Pancreas (tissue), 10 donors: ENCODE results near the gene CHAF1A. TPM values are rescaled to one million over a fixed set of nuclear protein-coding genes. Genes with fewer than 3 reads are reported as not detected.

Experiments used
- ATAC-seq, 4 donors: fragments of 200-7000 bp; cut with Tn5 transposase; one replicate each; pipeline versions ENCODE4 v1.8.0 to v1.9.1; 2020; ENCODE audit warnings: mild to moderate bottlenecking in 4 of 4, moderate library complexity in 4 of 4
- DNase-seq, 6 donors: peaks; one replicate each; pipeline ENCODE4 v3.0.0-alpha.2; 2020
- FAIRE-seq: peaks from 2 replicates; lab custom pipeline; 2012; peaks lifted over from hg19 to GRCh38; lab: Jason Lieb, UNC
- H3K27ac ChIP-seq, 4 donors: fragments of 200-600 bp; sonication (generic); 1 replicate in 3 of 4; 2 replicates in 1 of 4; pipeline versions ENCODE4 v1.5.0 to v1.8.0; 2020
- H3K27me3 ChIP-seq, 4 donors: fragments of 200-600 bp; one replicate each; pipeline ENCODE4 v1.8.0; 2021
- H3K36me3 ChIP-seq, 3 donors: fragments of 200-600 bp; sonication (generic) in 1 of 3; one replicate each; pipeline versions ENCODE4 v1.5.0 to v1.8.0; 2020 to 2021
- H3K4me1 ChIP-seq, 3 donors: fragments of 200-600 bp; one replicate each; pipeline ENCODE4 v1.8.0; 2021
- H3K4me3 ChIP-seq, 4 donors: fragments of 200-600 bp; sonication (generic) in 2 of 4; one replicate each; pipeline versions ENCODE4 v1.5.0 to v1.8.0; 2020 to 2021
- H3K9me3 ChIP-seq, 4 donors: fragments of 200-600 bp; one replicate each; pipeline ENCODE4 v1.8.0; 2021
- WGBS, 2 donors: extraction: QIAGEN DNeasy Blood & Tissue Kit; methylation state at CpG; one replicate each; pipeline ENCODE4 v1.1.7; 2013; 5-methylcytosine and 5-hydroxymethylcytosine counted together
- intact Hi-C, 3 donors: fragments of 100-400 bp; cut with DNase I; formaldehyde crosslinking; loops; one replicate each; pipeline versions ENCODE4 v1.11.1 to v1.14.2; 2022
- polyA plus RNA-seq, 2 donors: library from polyadenylated mRNA; stranded (reverse); fragments of 200-250 nt; gene quantifications; one replicate each; pipeline ENCODE4 v1.2.3, GENCODE V29; 2013
- total RNA-seq, 6 donors: library from RNA; stranded (reverse); fragmentation: NEBNext Ultra II Directional in 4 of 6; extraction: Animal tissue kit (Norgen Biotek cat#: 25700) in 4 of 6; gene quantifications; one replicate each; pipeline versions ENCODE4 v1.2.1 to v1.2.4, GENCODE V29; 2021 to 2023
- TF ChIP-seq, protein P1 (sequence below), 4 donors: fragments of 200-600 bp; sonication (generic) in 3 of 4; IDR thresholded peaks; one replicate each; pipeline versions ENCODE4 v1.5.0 to v1.8.0; 2021; ENCODE audit warnings: antibody characterized with exemption in 4 of 4
- donor health status: healthy with polysubstance abuse.
- donor health status: DM: no; HTN: no; CAD: no; lungs with moderate emphysema.
- donor health status: DM: no; HTN: no; CAD: no.
- donor health status: control.
- donor health status: control.
- donor health status: Bipolar disorder and iron deficiency.
- donor health status: DM: yes; HTN: yes; CAD: no.
- donor health status: DM: no; HTN: no; CAD: no.
- donor health status: DM: no; HTN: no; CAD: no.
- donor health status: DM: yes; HTN: yes; CAD: no.

CHAF1A gene
- total and polyA plus RNA-seq, 8 donors, result 2.8 to 5.0 (median 3.9) TPM

- DNase-seq (peak in 2 of 6 donors; percentile 58 to 66), FAIRE-seq (no peak), ATAC-seq (no peak)
- TF ChIP-seq, protein P1, sequence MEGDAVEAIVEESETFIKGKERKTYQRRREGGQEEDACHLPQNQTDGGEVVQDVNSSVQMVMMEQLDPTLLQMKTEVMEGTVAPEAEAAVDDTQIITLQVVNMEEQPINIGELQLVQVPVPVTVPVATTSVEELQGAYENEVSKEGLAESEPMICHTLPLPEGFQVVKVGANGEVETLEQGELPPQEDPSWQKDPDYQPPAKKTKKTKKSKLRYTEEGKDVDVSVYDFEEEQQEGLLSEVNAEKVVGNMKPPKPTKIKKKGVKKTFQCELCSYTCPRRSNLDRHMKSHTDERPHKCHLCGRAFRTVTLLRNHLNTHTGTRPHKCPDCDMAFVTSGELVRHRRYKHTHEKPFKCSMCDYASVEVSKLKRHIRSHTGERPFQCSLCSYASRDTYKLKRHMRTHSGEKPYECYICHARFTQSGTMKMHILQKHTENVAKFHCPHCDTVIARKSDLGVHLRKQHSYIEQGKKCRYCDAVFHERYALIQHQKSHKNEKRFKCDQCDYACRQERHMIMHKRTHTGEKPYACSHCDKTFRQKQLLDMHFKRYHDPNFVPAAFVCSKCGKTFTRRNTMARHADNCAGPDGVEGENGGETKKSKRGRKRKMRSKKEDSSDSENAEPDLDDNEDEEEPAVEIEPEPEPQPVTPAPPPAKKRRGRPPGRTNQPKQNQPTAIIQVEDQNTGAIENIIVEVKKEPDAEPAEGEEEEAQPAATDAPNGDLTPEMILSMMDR (IDR thresholded peaks at IDR 0.05), result no peak
- Histone ChIP-seq H3K4me1 (no peaks in the 10 kb centered on the region), H3K4me3 (no peak overlapping the region), H3K9me3 (no peaks in the 10 kb centered on the region), H3K36me3 (peaks cover 3 to 39% (median 18%) of the 10 kb centered on the region in 3 donors), H3K27ac (no peak overlapping the region), H3K27me3 (no peaks in the 10 kb centered on the region)
- WGBS, 2 donors, result 87 to 94% methylated on average over 23 of the region's 23 CpGs
- intact Hi-C loops, result loop anchor here in 1 of 3 donors (10.0 kb wide), 1 partner anchor 92 kb away; no protein-coding TSS in a partner anchor
Observed at GRCh38 chr19:4357095-4357797, 45.2 kb upstream of the CHAF1A start.

DNA sequence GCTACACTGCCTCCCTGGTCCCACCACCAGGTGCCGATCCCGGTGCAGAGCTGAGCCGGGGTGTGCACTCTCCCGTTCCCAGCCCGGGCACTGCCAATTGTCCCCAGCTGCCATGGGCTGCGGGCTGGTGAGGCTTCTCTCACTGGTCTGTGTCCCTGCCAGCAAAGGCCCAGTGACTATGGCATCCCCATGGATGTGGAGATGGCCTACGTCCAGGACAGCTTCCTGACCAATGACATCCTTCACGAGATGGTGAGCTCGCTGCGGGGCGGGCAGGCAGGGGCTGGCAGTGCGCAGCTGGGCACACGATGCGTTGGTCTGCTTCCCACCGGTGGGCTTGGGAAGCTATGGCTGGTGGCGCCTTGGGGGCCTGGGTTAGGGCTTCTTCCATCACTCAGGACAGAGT, 44.5 kb upstream of the CHAF1A start:
- DNase-seq, result peak in 1 of 6 donors; percentile 56
- intact Hi-C loops, result loop anchor here in 1 of 3 donors (10.0 kb wide), 1 partner anchor 93 kb away; no protein-coding TSS in a partner anchor
- Histone ChIP-seq H3K27me3 (no peaks in the 10 kb centered on the region), H3K9me3 (no peaks in the 10 kb centered on the region), H3K4me1 (no peaks in the 10 kb centered on the region), H3K27ac (no peak overlapping the region), H3K36me3 (peaks cover 5 to 45% (median 20%) of the 10 kb centered on the region in 3 donors), H3K4me3 (no peak overlapping the region)
- WGBS, 2 donors, result 88 to 91% methylated on average over 16 of the region's 16 CpGs
- no peak for ATAC-seq
- TF ChIP-seq, protein P1 (IDR thresholded peaks at IDR 0.05), result no peak
- no peak for FAIRE-seq

DNA sequence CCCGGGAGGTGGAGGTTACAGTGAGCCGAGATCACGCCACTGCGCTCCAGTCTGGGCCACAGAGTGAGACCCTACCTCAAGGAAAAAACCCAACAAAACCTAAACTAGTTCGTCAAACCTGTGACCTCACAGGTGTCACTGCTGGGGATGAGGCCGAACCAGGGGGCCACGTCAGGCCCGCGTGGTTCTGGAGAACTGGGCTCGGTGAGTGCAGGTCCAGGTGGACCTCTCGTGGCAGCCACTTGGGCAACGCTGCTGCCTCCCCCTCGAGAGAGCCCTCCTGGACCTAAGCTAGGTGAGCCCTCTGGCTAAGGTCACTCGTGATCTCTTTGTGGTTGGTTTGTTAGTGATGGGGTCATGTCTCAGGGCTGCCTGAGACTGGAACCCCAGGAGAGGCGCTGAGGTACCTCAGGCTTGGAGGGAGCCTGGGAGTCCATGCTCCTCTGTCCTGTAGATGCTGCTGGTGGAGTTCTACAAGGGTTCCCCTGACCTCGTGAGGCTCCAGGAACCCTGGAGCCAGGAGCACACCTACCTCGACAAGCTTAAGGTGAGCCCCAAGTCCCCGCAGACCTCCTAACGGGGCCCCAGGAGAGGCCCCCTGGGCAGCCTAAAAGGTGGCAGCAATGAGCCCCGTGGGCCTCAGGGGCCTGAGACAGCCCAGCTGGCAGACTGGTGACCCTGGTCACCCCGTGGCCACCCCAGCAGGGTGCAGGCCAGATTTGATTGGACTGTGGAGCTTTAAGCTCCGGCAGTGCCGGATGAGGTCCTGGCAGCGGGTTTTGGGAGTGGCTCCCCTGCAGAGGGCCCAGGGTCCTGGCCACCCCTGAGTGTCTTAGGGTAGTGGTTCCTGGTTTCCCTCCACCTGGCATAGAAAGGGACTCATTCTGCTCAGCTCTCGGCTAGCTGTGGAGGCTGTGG, 43.5 kb upstream of the CHAF1A start:
- no peaks in the 10 kb centered on the region for H3K4me1 ChIP-seq
- intact Hi-C loops, result loop anchor here in 1 of 3 donors (10.0 kb wide), 1 partner anchor 94 kb away; no protein-coding TSS in a partner anchor
- H3K9me3 ChIP-seq, result no peaks in the 10 kb centered on the region
- H3K27me3 ChIP-seq, result no peaks in the 10 kb centered on the region
- no peak overlapping the region for H3K4me3 ChIP-seq
- no peak for ATAC-seq
- H3K36me3 ChIP-seq, result peaks cover 7 to 55% (median 30%) of the 10 kb centered on the region in 3 donors
- 89 to 90% methylated on average over 25 of the region's 25 CpGs for WGBS, 2 donors
- TF ChIP-seq, protein P1 (IDR thresholded peaks at IDR 0.05), result no peak
- no peak for FAIRE-seq
- DNase-seq, result peak in 1 of 6 donors; percentile 53
- H3K27ac ChIP-seq, result no peak overlapping the region

GRCh38 chr19:4359627-4360000, 42.8 kb upstream of the CHAF1A start:
- DNase-seq (peak in 3 of 6 donors; percentile 39 to 73 (median 57)), ATAC-seq (peak in 1 of 4 donors; percentile 8), FAIRE-seq (no peak)
- intact Hi-C loops, result loop anchor here in 1 of 3 donors (10.0 kb wide), 1 partner anchor 95 kb away; no protein-coding TSS in a partner anchor
- TF ChIP-seq, protein P1 (IDR thresholded peaks at IDR 0.05), result no peak
- Histone ChIP-seq H3K27ac (no peak overlapping the region), H3K9me3 (no peaks in the 10 kb centered on the region), H3K4me3 (no peak overlapping the region), H3K4me1 (no peaks in the 10 kb centered on the region), H3K36me3 (peaks cover 7 to 56% (median 30%) of the 10 kb centered on the region in 3 donors), H3K27me3 (no peaks in the 10 kb centered on the region)
- WGBS, 2 donors, result 84 to 89% methylated on average over 13 of the region's 13 CpGs
